DMS79 treated with DMSO at 0.1 percent for 48 hours (cell line): ENCODE results near the gene HBA1.
"Not testable (repeated sequence)": the region's sequence is repeated elsewhere in the genome, so short reads cannot be mapped to it uniquely, and the experiment has no call there.

Experiments
- DNase-seq: peaks from one replicate; lab custom pipeline; 2025; lab: John Stamatoyannopoulos, UW

The HBA1 gene

DNA sequence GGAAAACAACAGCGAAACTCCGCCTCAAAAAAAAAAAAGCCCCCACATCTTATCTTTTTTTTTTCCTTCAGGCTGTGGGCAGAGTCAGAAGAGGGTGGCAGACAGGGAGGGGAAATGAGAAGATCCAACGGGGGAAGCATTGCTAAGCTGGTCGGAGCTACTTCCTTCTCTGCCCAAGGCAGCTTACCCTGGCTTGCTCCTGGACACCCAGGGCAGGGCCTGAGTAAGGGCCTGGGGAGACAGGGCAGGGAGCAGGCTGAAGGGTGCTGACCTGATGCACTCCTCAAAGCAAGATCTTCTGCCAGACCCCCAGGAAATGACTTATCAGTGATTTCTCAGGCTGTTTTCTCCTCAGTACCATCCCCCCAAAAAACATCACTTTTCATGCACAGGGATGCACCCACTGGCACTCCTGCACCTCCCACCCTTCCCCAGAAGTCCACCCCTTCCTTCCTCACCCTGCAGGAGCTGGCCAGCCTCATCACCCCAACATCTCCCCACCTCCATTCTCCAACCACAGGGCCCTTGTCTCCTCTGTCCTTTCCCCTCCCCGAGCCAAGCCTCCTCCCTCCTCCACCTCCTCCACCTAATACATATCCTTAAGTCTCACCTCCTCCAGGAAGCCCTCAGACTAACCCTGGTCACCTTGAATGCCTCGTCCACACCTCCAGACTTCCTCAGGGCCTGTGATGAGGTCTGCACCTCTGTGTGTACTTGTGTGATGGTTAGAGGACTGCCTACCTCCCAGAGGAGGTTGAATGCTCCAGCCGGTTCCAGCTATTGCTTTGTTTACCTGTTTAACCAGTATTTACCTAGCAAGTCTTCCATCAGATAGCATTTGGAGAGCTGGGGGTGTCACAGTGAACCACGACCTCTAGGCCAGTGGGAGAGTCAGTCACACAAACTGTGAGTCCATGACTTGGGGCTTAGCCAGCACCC is 1.2 kb upstream of the HBA1 start:
- DNase-seq: no peak

DNA sequence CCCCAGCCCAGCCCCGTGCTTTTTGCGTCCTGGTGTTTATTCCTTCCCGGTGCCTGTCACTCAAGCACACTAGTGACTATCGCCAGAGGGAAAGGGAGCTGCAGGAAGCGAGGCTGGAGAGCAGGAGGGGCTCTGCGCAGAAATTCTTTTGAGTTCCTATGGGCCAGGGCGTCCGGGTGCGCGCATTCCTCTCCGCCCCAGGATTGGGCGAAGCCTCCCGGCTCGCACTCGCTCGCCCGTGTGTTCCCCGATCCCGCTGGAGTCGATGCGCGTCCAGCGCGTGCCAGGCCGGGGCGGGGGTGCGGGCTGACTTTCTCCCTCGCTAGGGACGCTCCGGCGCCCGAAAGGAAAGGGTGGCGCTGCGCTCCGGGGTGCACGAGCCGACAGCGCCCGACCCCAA is 474 bp upstream of the HBA1 start:
- DNase-seq: not testable (repeated sequence)

DNA sequence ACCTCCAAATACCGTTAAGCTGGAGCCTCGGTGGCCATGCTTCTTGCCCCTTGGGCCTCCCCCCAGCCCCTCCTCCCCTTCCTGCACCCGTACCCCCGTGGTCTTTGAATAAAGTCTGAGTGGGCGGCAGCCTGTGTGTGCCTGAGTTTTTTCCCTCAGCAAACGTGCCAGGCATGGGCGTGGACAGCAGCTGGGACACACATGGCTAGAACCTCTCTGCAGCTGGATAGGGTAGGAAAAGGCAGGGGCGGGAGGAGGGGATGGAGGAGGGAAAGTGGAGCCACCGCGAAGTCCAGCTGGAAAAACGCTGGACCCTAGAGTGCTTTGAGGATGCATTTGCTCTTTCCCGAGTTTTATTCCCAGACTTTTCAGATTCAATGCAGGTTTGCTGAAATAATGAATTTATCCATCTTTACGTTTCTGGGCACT is 928 bp downstream of the HBA1 start:
- DNase-seq: peak; percentile 89

DNA sequence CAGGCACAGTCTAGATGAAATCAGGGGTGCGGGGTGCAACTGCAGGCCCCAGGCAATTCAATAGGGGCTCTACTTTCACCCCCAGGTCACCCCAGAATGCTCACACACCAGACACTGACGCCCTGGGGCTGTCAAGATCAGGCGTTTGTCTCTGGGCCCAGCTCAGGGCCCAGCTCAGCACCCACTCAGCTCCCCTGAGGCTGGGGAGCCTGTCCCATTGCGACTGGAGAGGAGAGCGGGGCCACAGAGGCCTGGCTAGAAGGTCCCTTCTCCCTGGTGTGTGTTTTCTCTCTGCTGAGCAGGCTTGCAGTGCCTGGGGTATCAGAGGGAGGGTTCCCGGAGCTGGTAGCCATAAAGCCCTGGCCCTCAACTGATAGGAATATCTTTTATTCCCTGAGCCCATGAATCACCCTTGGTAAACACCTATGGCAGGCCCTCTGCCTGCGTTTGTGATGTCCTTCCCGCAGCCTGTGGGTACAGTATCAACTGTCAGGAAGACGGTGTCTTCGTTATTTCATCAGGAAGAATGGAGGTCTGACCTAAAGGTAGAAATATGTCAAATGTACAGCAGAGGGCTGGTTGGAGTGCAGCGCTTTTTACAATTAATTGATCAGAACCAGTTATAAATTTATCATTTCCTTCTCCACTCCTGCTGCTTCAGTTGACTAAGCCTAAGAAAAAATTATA is 1.6 kb downstream of the HBA1 start:
- DNase-seq: no peak

DNA sequence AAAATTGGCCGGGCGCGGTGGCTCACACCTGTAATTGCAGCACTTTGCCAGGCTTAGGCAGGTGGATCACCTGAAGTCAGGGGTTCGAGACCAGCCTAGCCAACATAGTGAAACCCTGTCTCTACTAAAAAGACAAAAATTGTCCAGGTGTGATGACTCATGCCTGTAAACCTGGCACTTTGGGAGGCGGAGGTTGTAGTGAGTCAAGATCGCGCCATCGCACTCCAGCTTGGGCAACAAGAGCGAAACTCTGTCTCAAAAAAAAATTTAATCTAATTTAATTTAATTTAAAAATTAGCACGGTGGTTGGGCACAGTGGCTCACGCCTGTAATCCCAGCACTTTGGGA is 2.2 kb downstream of the HBA1 start:
- no peak for DNase-seq

DNA sequence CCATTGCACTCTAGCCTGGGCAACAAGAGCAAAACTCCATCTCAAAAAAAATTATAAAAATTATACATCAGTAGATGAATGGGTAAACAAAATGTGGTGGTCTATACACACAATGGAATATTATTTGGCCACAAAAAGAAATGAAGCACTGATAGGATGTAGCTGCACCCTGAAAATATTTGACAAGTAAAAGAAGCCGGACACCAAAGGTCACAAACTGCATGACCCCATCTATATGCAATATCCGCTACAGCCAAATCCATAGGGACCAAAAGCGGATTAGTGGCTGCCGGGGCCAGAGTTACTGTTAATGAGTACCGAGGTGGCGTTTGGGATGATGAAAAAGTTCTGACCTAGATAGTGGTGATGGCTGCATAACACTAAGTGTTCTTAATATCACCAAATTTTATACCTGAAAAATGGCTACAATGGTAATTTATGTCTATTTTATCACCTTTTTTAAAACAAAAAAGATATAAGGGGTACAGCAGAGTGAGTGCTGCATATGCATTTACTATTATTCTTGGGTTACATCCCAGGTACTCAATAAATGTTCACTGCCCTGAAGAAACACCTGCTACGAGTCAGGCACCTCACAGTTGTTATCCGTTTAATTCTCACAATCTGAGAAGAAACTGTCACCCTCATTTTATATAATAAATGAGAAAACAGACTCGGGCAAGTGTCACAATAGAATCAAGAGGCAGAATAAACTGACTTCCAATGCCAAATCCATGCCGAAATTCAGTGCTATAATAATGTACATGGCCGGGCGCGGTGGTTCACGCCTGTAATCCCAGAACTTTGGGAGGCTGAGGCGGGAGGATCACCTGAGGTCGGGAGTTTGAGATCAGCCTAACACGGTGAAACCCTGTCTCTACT is 3.0 kb downstream of the HBA1 start:
- DNase-seq: no peak

DNA sequence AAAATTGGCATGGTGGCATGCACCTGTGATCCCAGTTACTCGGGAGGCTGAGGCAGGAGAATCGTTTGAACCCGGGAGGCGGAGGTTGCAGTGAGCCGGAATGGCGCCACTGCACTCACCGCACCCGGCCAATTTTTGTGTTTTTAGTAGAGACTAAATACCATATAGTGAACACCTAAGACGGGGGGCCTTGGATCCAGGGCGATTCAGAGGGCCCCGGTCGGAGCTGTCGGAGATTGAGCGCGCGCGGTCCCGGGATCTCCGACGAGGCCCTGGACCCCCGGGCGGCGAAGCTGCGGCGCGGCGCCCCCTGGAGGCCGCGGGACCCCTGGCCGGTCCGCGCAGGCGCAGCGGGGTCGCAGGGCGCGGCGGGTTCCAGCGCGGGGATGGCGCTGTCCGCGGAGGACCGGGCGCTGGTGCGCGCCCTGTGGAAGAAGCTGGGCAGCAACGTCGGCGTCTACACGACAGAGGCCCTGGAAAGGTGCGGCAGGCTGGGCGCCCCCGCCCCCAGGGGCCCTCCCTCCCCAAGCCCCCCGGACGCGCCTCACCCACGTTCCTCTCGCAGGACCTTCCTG is 3.7 kb downstream of the HBA1 start, which contains the start of gene HBQ1:
TSS of gene HBQ1 (plus strand) at position 359 of the 575 bp plus-strand sequence. CDS start at position 387, 28 bp downstream.
- no peak for DNase-seq

DNA sequence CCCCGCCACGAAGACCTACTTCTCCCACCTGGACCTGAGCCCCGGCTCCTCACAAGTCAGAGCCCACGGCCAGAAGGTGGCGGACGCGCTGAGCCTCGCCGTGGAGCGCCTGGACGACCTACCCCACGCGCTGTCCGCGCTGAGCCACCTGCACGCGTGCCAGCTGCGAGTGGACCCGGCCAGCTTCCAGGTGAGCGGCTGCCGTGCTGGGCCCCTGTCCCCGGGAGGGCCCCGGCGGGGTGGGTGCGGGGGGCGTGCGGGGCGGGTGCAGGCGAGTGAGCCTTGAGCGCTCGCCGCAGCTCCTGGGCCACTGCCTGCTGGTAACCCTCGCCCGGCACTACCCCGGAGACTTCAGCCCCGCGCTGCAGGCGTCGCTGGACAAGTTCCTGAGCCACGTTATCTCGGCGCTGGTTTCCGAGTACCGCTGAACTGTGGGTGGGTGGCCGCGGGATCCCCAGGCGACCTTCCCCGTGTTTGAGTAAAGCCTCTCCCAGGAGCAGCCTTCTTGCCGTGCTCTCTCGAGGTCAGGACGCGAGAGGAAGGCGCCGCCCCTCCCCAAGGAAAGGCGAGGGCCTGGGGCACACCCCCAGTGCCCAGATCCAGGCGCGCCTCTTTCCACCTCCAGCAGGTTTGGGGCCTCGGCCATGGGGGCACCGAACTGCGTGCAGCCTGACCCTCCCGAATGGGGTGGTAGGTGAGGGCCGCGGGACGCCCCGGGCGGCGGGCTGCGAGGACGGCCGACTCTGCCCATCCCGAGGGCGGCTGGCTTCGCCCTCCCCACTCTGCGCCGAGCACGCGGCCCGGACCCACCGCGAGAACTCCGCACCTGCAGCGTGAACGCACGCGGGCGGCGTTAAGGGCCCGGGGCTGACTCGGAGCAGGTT is 4.4 kb downstream of the HBA1 start:
- DNase-seq: peak; percentile 51

DNA sequence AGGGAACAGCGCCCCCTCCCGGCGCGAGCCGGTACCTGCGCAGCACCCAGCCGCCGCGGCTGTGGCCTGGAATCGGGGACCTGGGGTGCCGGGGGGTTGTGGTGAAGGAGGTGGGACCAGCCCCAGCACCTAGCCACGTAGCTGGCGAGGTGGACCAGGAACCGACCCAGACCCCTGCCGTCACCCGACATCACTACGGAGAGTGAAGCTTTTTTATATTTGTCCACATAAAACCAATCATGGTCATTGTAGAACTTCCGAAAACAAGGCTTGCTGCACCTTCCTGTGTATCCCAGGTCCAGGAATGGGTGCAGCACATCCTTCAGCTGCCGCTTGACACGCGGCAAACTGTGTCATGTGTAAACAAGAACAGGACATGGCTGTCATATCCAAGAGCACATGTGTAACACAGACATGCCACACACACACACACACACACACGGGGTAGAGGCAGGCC is 5.1 kb downstream of the HBA1 start:
- DNase-seq: no peak

DNA sequence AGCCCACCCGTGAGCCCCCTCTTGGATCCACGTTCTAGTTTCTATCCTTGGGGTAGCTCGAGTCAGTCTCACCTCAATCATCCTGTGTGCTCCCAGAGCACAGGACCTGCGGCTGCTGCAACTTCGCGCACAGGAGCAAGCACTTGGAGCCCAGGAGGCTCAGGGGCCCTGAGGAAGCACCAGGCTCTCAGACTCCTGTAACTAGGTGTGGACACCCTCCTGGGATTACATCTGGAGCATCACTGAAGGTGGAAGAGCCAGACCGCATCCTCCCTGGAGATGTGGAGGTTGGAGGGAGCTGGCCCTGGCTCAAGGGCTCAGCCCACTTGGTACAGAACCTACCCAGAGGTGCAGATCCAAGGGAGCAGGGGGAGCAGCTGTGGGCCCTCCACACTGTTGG is 6.5 kb downstream of the HBA1 start:
- no peak for DNase-seq

DNA sequence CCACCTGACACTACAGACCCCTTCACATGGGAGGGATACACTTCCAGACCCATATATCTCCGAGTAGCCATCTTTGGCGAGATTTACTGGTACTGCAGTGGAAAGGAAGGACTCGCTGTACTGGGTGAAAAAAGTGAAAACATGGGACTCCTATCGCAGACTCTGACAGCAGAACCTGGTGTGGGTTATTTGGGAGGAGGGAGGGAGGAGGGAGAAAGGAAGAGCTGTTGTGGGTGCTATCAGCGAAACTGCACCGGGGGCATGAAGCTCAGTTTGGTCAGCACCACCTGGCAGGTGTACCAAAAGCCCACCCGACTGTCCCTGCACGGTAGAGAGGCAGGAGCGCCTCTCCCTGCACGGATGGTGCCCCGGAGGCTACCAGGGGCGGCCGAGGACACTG is 8.7 kb downstream of the HBA1 start:
- no peak for DNase-seq

DNA sequence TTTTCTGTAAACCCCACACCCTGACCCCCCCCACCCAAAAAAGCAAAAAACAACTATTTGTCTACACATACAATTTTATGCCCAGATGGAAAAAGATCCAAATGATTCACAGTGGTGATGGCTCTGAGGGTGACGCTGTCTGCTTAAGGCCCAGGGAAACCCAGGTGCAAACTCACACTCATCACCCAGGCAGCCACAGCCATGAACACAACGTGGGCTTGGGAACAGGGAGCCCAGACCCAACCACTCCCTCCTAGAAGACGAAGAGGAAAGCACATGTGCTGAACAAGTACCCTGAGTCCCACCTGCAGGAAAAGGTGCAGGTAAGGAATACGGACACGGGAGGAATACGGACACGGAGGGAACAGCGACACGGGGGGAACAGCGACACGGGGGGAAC is 9.2 kb downstream of the HBA1 start:
- no peak for DNase-seq

DNA sequence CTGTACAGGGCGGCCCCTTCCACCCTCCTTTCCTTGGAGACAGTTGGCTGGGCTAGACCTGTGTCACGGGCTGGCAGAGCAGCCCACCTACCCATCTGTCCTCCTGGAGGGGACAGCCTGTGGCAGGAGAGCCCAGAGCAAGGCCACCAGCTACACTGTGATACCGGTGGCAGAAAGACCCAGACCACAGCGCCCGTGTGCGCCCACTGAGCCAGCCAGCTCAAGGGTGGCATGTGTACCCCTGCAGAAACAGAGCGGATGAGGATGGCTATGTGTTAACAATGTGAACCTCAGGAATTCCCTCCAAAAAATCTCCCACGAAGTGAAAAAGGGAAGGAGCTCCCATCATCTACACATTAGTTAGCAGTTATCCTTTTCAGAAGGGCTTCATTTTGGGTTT is 10.8 kb downstream of the HBA1 start:
- no peak for DNase-seq

DNA sequence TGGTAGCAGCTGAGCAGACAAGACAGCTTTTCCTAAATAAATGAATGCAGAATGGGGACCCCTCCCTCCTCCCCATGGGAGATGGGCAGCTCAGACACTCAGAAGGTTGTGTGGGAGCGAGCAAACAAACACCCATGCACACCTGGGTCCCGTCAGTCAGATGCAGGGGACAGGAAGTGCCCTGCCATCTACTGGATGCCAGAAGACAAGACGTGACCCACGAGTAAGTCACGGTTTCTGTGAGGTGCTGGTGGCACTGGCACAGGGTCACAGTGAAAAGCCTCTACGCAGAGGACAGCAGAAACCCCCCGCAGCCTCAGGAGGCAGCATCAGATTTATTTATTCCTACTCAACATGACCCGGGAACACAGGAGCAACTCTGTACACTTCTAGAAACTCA is 12.2 kb downstream of the HBA1 start:
- no peak for DNase-seq

DNA sequence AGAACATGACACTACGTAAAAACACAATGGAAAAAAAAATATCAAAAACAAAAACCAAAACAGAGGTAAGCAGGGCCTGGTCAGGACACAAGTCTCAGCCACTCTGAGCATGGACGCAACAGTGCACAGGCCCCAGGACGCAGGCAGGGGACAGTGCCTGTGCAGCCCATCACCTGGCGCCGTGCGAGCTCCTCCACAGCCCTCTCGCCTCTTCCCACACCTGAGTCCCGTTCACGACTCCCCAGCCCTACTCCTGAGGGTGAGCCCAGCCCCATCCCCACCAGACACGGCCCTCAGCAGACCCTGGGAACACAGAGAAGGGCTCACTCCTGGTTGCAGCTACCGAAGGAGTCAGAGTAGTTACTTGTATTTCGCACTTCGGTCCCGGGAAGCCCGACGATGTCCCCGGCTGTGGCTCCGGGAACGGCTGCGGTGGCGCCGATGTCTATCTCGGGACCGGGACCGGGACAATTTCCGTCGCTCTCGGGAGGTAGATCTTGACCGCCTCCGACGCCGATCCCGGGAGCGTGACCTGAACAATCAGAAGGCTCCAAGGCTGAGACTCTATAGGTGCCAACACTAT is 13.2 kb downstream of the HBA1 start:
- no peak for DNase-seq

DNA sequence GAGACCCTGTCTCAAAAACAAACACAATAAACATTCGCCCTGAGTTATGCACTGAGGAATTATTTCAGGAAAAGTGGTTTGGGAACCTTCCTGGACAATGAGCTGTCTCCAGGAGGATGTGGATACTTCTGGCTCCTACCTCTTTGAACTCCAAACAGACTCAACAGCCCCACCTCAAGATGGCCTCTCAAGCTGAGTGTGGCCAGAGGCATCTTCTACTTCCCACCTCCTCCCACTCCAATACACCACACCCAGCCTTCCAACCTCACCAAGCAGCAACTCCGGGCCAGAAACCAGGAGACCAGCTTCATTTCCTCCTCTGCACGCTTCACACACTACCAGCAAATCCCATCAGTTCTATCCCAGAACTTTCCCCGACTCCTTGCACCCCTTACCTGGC is 15.4 kb downstream of the HBA1 start:
- DNase-seq: no peak

DNA sequence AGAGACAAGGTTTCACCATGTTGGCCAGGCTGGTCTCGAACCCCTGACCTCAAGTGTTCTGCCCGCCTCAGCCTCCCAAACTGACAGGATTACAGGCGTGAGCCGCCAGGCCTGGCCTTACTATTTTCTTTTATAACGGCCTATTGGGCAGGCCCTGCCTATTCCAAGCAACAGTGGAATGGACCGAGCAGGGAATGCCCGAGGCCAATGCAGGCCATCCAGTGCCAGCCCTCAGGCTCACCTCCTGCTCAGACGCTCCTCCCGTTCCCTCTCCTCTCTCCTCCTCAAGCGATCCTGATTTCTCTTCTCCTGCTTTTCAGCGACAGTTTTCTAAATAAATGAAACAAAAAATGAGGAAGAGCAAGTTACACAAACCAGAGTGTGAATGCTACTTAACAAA is 16.2 kb downstream of the HBA1 start:
- DNase-seq: no peak

DNA sequence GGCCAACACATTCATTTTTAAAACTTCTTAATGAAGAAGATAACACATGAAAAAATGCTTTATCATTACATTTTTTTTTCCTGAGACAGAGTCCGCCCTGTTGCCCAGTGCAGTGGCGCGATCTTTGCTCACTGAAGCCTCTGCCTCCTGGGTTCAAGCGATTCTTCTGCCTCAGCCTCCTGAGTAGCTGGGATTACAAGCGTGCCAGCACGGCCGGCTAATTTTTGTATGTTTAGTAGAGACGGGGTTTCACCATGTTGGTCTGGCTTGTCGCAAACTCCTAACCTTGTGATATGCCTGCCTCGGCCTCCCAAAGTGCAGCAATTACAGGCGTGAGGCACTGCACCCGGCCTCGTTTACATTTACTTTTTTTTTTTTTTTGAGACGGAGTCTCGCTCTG is 17.0 kb downstream of the HBA1 start:
- no peak for DNase-seq

DNA sequence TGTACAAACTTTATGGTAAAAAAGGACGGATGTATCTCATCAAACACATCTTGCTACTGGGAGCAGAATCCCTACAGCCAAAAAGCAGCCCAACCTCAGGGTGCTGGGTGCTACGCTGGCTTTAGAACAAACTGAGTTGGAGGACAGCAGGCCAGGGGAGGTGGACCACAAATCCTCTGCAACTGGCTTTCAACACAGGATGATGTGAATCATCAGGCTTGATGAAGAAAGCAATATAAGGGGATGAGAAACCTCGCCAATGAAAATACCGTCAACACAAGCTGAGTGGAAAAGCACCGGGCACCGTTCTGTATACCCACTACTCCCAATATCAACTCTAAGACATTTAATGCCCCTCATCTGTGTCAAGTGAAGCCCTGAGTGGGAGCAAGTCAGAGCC is 18.0 kb downstream of the HBA1 start:
- DNase-seq: no peak

DNA sequence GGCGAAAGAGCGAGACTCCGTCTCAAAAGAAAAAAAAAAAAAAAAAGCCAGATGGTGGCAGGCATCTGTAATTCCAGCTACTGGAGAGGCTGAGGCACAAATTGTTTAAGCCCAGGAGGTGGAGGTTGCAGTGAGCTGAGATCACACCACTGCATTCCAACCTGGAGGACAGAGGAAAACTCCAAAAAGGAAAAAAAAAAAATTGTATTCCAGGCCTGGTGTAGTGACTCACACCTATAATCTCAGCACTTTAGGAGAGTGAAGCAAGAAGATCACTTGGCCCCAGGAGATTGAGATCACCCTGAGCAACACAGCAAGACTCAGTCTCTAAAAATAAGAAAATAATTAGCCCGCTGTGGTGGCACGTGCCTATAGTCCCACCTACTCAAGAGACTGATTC is 23.9 kb downstream of the HBA1 start:
- DNase-seq: no peak

DNA sequence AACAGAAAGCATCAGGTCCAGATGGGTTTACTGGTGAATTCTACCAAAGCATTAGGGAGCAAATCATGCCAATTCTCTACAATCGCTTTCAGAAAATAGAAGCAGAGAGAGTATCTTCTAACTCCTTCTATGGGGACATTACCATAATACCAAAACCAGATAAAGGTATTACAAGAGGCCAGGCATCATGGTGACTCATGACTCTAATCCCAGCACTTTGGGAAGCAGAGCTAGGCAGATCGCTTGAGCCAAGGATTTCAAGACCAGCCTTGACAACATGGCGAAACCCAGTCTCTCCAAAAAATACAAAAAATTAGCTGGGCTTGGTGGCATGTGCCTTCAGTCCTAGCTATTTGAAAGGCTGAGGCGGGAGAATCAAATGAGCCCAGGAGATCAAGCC is 26.8 kb downstream of the HBA1 start:
- no peak for DNase-seq
